Adrenal gland (tissue), 12 donors: ENCODE measurements around the gene FAM120B. TPM values are rescaled to one million over a fixed set of nuclear protein-coding genes. Genes with fewer than 3 reads are reported as not detected.
"Not testable (repeated sequence)": the region's sequence is repeated elsewhere in the genome, so short reads cannot be mapped to it uniquely, and the experiment has no call there.

Experiments
- DNase-seq, 7 donors: peaks; one replicate each; pipeline ENCODE4 v3.0.0-alpha.2; 2019 to 2020
- H3K27ac ChIP-seq, 5 donors: fragments of 200-600 bp; sonication (generic) in 4 of 5; 1 replicate in 3 of 5; 2 replicates in 2 of 5; pipeline versions ENCODE4 v1.5.1 to v1.8.0; 2016 to 2020; ENCODE audit warnings: mild to moderate bottlenecking in 1 of 5
- H3K27me3 ChIP-seq: fragments of 200-600 bp; 2 replicates; pipeline ENCODE4 v1.8.0; 2021
- H3K36me3 ChIP-seq, 2 donors: fragments of 200-600 bp; replicated peaks in 1 of 2; 1 replicate in 1 of 2; 2 replicates in 1 of 2; pipeline versions ENCODE4 v1.5.1 to v1.8.0; 2018 to 2022
- H3K4me1 ChIP-seq, 2 donors: fragments of 200-600 bp; replicated peaks in 1 of 2; 1 replicate in 1 of 2; 2 replicates in 1 of 2; pipeline versions ENCODE4 v1.5.1 to v1.8.0; 2018 to 2021
- H3K4me3 ChIP-seq, 4 donors: fragments of 200-600 bp; sonication (generic) in 3 of 4; one replicate each; pipeline ENCODE4 v1.5.1; 2016 to 2018
- H3K9me3 ChIP-seq, 3 donors: fragments of 200-600 bp; sonication (generic) in 1 of 3; replicated peaks in 1 of 3; 1 replicate in 2 of 3; 2 replicates in 1 of 3; pipeline versions ENCODE4 v1.5.1 to v1.8.0; 2016 to 2021
- POLR2A ChIP-seq, 2 donors: fragments of 450-650 bp; IDR thresholded peaks; one replicate each; pipeline ENCODE4 v1.6.1; 2017; ENCODE audit warnings: antibody characterized with exemption in 2 of 2, mild to moderate bottlenecking in 2 of 2, moderate library complexity in 1 of 2
- WGBS, 4 donors: extraction: QIAGEN DNeasy Blood & Tissue Kit in 2 of 4; methylation state at CpG; one replicate each; pipeline versions ENCODE4 v1.1.5 to v1.1.7; 2013 to 2017; 5-methylcytosine and 5-hydroxymethylcytosine counted together
- intact Hi-C, 2 donors: fragments of 100-400 bp; cut with DNase I; formaldehyde crosslinking; loops; one replicate each; pipeline versions ENCODE4 v1.14.1 to v1.15.0; 2022 to 2023
- polyA plus RNA-seq, 3 donors: library from polyadenylated mRNA; stranded (reverse); fragments of 200-250 nt in 2 of 3; fragments of 350-450 nt in 1 of 3; fragmentation: Illumina TruSeq in 1 of 3; extraction: RNeasy Lipid Tissue Mini Kit (QIAGEN cat#74804) in 1 of 3; gene quantifications; one replicate each; pipeline ENCODE4 v1.2.3, GENCODE V29; 2013 to 2014
- total RNA-seq, 9 donors: library from RNA; depleted of rRNA in 4 of 9; stranded (reverse); fragments of >200 nt in 4 of 9; fragments of 120-200 nt in 1 of 9; fragmentation: NEBNext Ultra II Directional in 1 of 9; extraction: Animal tissue kit (Norgen Biotek cat#: 25700) in 1 of 9; gene quantifications; one replicate each; pipeline versions ENCODE4 v1.1.0 to v1.2.4, GENCODE V29; 2013 to 2023
- TF ChIP-seq, protein P1 (sequence below), 6 experiments: fragments of 450-650 bp in 4 of 6; fragments of 200-600 bp in 2 of 6; sonication (generic) in 1 of 6; IDR thresholded peaks; 1 replicate in 5 of 6; 2 replicates in 1 of 6; pipeline versions ENCODE4 v1.5.1 to v1.8.0; 2016 to 2021; ENCODE audit warnings: antibody characterized with exemption in 6 of 6, mild to moderate bottlenecking in 2 of 6, moderate library complexity in 1 of 6
- donor health status: healthy with polysubstance abuse.
- donor health status: Bipolar disorder and iron deficiency.
- donor health status: DM: yes; HTN: yes; CAD: no.
- donor health status: DM: no; HTN: no; CAD: no.
- donor health status: DM: no; HTN: no; CAD: no.
- donor health status: DM: yes; HTN: yes; CAD: no.

Gene FAM120B
- total and polyA plus RNA-seq, 12 donors = 12.4 to 42.0 (median 27.4) TPM

DNA sequence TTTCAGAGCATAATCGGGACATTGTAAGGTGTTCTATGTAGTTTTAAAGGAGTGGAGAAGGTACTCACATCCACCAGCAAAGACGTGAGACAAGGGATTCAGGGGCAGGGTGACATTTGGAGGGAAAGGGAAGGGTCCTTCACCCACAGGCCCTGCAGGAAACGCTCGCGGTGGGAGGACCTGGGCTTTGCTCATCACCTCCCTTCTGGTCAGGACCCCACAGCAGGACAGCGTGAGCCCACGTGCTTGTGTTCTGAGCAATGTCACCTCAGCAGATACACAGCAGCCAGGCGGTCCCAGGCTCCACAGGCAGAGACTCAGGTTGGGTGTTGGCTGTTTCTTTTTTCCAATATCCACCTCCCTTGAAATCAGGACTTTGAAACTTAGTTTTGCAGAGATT lies 43.1 kb upstream of the FAM120B start:
- H3K27ac ChIP-seq = no peak overlapping the region
- no peaks in the 10 kb centered on the region for H3K27me3 ChIP-seq
- DNase-seq = no peak
- no peak overlapping the region for H3K4me3 ChIP-seq
- 83 to 92% (median 88%) methylated on average over 8 of the region's 8 CpGs for WGBS, 4 donors
- H3K9me3 ChIP-seq = no peaks in the 10 kb centered on the region
- no peaks in the 10 kb centered on the region for H3K4me1 ChIP-seq
- intact Hi-C loops = no loop called here
- TF ChIP-seq, protein P1, sequence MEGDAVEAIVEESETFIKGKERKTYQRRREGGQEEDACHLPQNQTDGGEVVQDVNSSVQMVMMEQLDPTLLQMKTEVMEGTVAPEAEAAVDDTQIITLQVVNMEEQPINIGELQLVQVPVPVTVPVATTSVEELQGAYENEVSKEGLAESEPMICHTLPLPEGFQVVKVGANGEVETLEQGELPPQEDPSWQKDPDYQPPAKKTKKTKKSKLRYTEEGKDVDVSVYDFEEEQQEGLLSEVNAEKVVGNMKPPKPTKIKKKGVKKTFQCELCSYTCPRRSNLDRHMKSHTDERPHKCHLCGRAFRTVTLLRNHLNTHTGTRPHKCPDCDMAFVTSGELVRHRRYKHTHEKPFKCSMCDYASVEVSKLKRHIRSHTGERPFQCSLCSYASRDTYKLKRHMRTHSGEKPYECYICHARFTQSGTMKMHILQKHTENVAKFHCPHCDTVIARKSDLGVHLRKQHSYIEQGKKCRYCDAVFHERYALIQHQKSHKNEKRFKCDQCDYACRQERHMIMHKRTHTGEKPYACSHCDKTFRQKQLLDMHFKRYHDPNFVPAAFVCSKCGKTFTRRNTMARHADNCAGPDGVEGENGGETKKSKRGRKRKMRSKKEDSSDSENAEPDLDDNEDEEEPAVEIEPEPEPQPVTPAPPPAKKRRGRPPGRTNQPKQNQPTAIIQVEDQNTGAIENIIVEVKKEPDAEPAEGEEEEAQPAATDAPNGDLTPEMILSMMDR (IDR thresholded peaks at IDR 0.05) = no peak
- TF ChIP-seq POLR2A (IDR thresholded peaks at IDR 0.05) = no peak
- no peaks in the 10 kb centered on the region for H3K36me3 ChIP-seq

DNA sequence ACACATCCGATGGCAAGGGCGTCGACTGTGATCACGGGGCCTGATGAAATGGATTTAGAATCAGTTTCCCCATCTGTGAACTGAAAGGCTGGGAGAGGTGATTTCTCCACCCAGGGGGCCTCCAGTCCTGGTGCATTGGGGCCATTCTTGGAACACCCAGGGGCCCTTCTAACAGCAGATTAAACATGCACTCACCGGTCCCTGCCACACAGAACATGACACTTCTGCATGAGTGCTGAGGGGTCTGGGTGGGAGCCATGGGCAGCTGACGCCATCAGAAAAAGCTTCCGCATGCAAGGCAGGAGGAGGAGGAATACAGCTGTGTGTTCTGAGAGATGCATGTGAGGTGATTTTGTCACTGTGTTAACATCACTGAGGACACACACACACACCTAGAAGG lies 42.5 kb upstream of the FAM120B start:
- Histone ChIP-seq H3K36me3 (no peaks in the 10 kb centered on the region), H3K27me3 (no peaks in the 10 kb centered on the region), H3K4me3 (no peak overlapping the region), H3K9me3 (no peaks in the 10 kb centered on the region), H3K4me1 (no peaks in the 10 kb centered on the region), H3K27ac (no peak overlapping the region)
- DNase-seq = no peak
- intact Hi-C loops = no loop called here
- TF ChIP-seq, protein P1 (IDR thresholded peaks at IDR 0.05) = no peak
- TF ChIP-seq POLR2A (IDR thresholded peaks at IDR 0.05) = no peak
- WGBS, 4 donors = 69 to 91% (median 88%) methylated on average over 7 of the region's 7 CpGs

DNA sequence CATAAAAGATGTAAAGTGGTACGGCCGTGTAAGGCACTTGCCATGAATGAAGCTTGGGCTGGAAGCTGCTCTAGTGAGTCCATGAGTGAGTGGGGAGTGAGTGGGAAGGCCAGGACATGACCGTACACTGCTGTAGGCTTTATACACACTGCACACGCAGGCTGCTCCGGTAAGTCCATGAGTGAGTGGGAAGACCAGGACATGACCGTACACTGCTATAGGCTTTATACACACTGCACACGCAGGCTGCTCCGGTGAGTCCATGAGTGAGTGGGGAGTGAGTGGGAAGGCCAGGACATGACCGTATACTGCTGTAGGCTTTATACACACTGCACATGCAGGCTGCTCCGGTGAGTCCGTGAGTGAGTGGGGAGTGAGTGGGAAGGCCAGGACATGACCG lies 41.9 kb upstream of the FAM120B start:
- intact Hi-C loops, H3K4me3 ChIP-seq, H3K4me1 ChIP-seq, H3K9me3 ChIP-seq, H3K27ac ChIP-seq, DNase-seq, H3K27me3 ChIP-seq, H3K36me3 ChIP-seq: not testable (repeated sequence)
- WGBS, 4 donors = 87 to 95% (median 93%) methylated on average over 6 to 12 of the region's 12 CpGs

DNA sequence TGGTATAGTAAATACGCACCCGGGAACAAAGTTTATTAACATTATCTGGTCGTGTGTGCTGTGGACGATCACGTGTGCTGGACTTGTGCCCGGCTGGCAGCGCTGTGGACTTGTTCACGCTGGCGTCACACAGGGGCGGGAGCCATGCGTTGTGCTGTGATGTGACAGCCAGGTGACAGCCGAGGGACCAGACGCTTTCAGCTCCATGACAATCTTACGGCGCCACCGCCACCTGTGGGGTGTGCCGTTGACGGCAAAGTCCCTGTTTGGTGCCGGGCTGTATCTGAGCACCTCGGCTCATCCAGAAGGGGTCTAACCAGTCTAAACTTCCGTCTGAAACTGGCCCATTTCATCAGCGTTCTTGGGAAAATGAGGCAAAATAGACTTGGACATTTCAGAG lies 40.9 kb upstream of the FAM120B start:
- WGBS, 4 donors = 89 to 91% (median 90%) methylated on average over 20 to 22 of the region's 22 CpGs
- H3K9me3 ChIP-seq = no peaks in the 10 kb centered on the region
- no peaks in the 10 kb centered on the region for H3K36me3 ChIP-seq
- H3K4me3 ChIP-seq = no peak overlapping the region
- H3K4me1 ChIP-seq = no peaks in the 10 kb centered on the region
- TF ChIP-seq, protein P1 (IDR thresholded peaks at IDR 0.05) = no peak
- no peak for TF ChIP-seq POLR2A (IDR thresholded peaks at IDR 0.05)
- no peak overlapping the region for H3K27ac ChIP-seq
- intact Hi-C loops = no loop called here
- DNase-seq = no peak
- H3K27me3 ChIP-seq = no peaks in the 10 kb centered on the region

DNA sequence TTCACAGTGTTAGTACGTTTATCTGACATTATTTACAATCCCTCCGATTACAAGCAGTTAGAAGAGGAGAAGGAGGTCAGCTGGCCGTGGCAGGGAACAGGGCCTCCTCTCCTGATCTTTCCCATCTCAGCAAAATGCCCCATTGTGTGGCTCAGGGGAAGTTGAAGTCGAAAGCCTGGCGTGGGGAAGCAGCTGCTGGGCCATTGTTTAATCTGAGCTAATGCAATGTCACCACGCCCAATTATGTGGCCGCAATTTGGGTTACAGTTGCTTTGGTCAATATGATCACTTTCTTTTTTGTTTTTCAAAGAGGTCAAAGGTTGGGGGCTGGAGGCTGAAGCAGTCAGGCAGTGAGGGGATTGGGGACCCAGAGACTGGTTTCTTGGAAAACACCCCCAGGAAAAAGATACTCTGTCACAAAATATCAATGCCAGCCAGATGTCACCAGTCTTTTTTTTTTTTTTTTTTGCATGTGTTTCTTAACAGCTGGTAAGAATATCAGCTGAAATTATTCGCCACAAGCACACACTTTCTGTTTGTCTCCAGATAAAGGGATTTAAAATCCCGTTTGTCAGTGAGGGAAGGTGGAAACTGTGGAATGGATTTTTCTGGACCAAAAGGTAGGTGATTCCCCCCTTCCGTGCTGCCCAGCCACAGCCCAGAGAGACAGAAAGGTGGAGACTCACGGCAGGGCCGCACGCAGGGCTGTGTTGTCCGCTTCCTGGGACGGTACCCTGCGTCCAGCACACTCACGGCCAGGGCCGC lies 40.3 kb upstream of the FAM120B start:
- TF ChIP-seq POLR2A (IDR thresholded peaks at IDR 0.05) = no peak
- TF ChIP-seq, protein P1 (IDR thresholded peaks at IDR 0.05) = no peak
- Histone ChIP-seq H3K9me3 (no peaks in the 10 kb centered on the region), H3K27me3 (no peaks in the 10 kb centered on the region), H3K4me3 (no peak overlapping the region), H3K4me1 (no peaks in the 10 kb centered on the region), H3K36me3 (no peaks in the 10 kb centered on the region), H3K27ac (no peak overlapping the region)
- 67 to 81% (median 78%) methylated on average over 13 to 18 of the region's 18 CpGs for WGBS, 4 donors
- DNase-seq = no peak
- intact Hi-C loops = no loop called here
